Measurements from ENCODE around the gene OR2M4.
"Not testable (repeated sequence)": the region's sequence is repeated elsewhere in the genome, so short reads cannot be mapped to it uniquely, and the experiment has no call there.

Gene OR2M4

GRCh38 chr1:248239478-248239877 is 8.3 kb downstream of the OR2M4 start:
- no peak for TF ChIP-seq TCF4 (CRISPR knock-in tag; IDR thresholded peaks at IDR 0.05; ENCODE audit: borderline replicate concordance)
- no peak for TF ChIP-seq ARNTL (CRISPR knock-in tag; IDR thresholded peaks at IDR 0.05; ENCODE audit: borderline replicate concordance, low read depth)
- no peak for TF ChIP-seq GLIS3 (CRISPR knock-in tag; IDR thresholded peaks at IDR 0.05)
- TF ChIP-seq ZC3H10 (CRISPR knock-in tag; IDR thresholded peaks at IDR 0.05), result no peak
- no peak for TF ChIP-seq ZNF565 (CRISPR knock-in tag; conservative IDR thresholded peaks at IDR 0.05; ENCODE audit: low read depth)
- TF ChIP-seq ZNF70 (CRISPR knock-in tag; IDR thresholded peaks at IDR 0.05), result no peak
- TF ChIP-seq SNAI2 (CRISPR knock-in tag; IDR thresholded peaks at IDR 0.05), result no peak
- no peak for TF ChIP-seq BACH2 (CRISPR knock-in tag; IDR thresholded peaks at IDR 0.05; ENCODE audit: borderline replicate concordance)
- no peak for TF ChIP-seq ISL1 (CRISPR knock-in tag; IDR thresholded peaks at IDR 0.05)
- no peak for TF ChIP-seq PPARA (CRISPR knock-in tag; IDR thresholded peaks at IDR 0.05; ENCODE audit: borderline replicate concordance)
- TF ChIP-seq OSR1 (CRISPR knock-in tag; IDR thresholded peaks at IDR 0.05), result no peak
- TF ChIP-seq PATZ1 (CRISPR knock-in tag; IDR thresholded peaks at IDR 0.05; ENCODE audit: borderline replicate concordance), result no peak
- ATAC-seq, result no peak

- peak; percentile 65 for ATAC-seq
- no peak for TF ChIP-seq POU6F1 (CRISPR knock-in tag; IDR thresholded peaks at IDR 0.05; ENCODE audit: borderline replicate concordance, low read depth)
- no peak for TF ChIP-seq CREB5 (CRISPR knock-in tag; IDR thresholded peaks at IDR 0.05; ENCODE audit: low read depth)
- no peak for TF ChIP-seq ARNTL (CRISPR knock-in tag; IDR thresholded peaks at IDR 0.05; ENCODE audit: borderline replicate concordance, low read depth)
- TF ChIP-seq ISL1 (CRISPR knock-in tag; IDR thresholded peaks at IDR 0.05), result no peak
- no peak for TF ChIP-seq TSHZ2 (CRISPR knock-in tag; IDR thresholded peaks at IDR 0.05)
- no peak for TF ChIP-seq TOX (CRISPR knock-in tag; IDR thresholded peaks at IDR 0.05; ENCODE audit: borderline replicate concordance)
- TF ChIP-seq ZC3H10 (CRISPR knock-in tag; IDR thresholded peaks at IDR 0.05), result no peak
- no peak for TF ChIP-seq ZNF565 (CRISPR knock-in tag; conservative IDR thresholded peaks at IDR 0.05; ENCODE audit: low read depth)
These were observed 12.0 kb downstream of the OR2M4 start for GRCh38 chr1:248243204-248243603.

GRCh38 chr1:248259309-248259708 is 28.1 kb downstream of the OR2M4 start:
- ATAC-seq, result not testable (repeated sequence)

- no peak for TF ChIP-seq CSRNP3 (CRISPR knock-in tag; IDR thresholded peaks at IDR 0.05)
- no peak for TF ChIP-seq ARNTL (CRISPR knock-in tag; IDR thresholded peaks at IDR 0.05; ENCODE audit: borderline replicate concordance, low read depth)
- no peak for ATAC-seq
These were observed 37.0 kb downstream of the OR2M4 start for GRCh38 chr1:248268178-248268577.

- ATAC-seq, result not testable (repeated sequence)
These were observed 42.0 kb downstream of the OR2M4 start for GRCh38 chr1:248273225-248273624.
